Fibroblast of lung (primary cell): ENCODE results near the gene MCFD2. TPM values are rescaled to one million over a fixed set of nuclear protein-coding genes. Genes with fewer than 3 reads are reported as not detected.

Experiments used
- DNase-seq, 2 donors: peaks; one replicate each; pipeline versions ENCODE4 v3.0.0 to v3.0.0-alpha.2; 2010; ENCODE audit warnings: low read depth in 2 of 2
- H2AFZ ChIP-seq: 2 replicates; pipeline ENCODE4 v1.5.1; 2012; ENCODE audit warnings: low read length, control low read depth, inconsistent platforms
- H3K27ac ChIP-seq: 2 replicates; pipeline ENCODE4 v1.5.1; 2011; ENCODE audit warnings: low read length, control low read depth; ENCODE audit not compliant: insufficient read depth
- H3K27me3 ChIP-seq: 2 replicates; pipeline ENCODE4 v1.5.1; 2011; ENCODE audit warnings: mild to moderate bottlenecking, low read length; ENCODE audit not compliant: control insufficient read depth, insufficient read depth
- H3K36me3 ChIP-seq: 2 replicates; pipeline ENCODE4 v1.5.1; 2011; ENCODE audit warnings: low read length; ENCODE audit not compliant: control insufficient read depth, insufficient read depth
- H3K4me1 ChIP-seq: 2 replicates; pipeline ENCODE4 v1.5.1; 2011; ENCODE audit warnings: low read length; ENCODE audit not compliant: control insufficient read depth, insufficient read depth; ENCODE audit errors: extremely low read depth
- H3K4me2 ChIP-seq: 2 replicates; pipeline ENCODE4 v1.5.1; 2011; ENCODE audit warnings: low read length, control low read depth; ENCODE audit not compliant: insufficient read depth; ENCODE audit errors: extremely low read depth
- H3K4me3 ChIP-seq, 4 experiments: fragments of 200-600 bp in 1 of 4; sonication (generic) in 1 of 4; replicated peaks in 1 of 4; 2 replicates each; pipeline ENCODE4 v1.5.1; 2011 to 2016; ENCODE audit warnings: low read length in 4 of 4, low read depth in 3 of 4, mild to moderate bottlenecking in 3 of 4, control low read depth in 2 of 4, inconsistent platforms in 1 of 4, mixed read lengths in 1 of 4; ENCODE audit not compliant: insufficient read depth in 1 of 4; ENCODE audit errors: control extremely low read depth in 1 of 4
- H3K79me2 ChIP-seq: 2 replicates; pipeline ENCODE4 v1.5.1; 2012; ENCODE audit warnings: mild to moderate bottlenecking, low read length, inconsistent platforms; ENCODE audit not compliant: control insufficient read depth, insufficient read depth
- H3K9ac ChIP-seq: 2 replicates; pipeline ENCODE4 v1.5.1; 2011; ENCODE audit warnings: mild to moderate bottlenecking, low read length, control low read depth; ENCODE audit not compliant: insufficient read depth
- H3K9me3 ChIP-seq: 2 replicates; pipeline ENCODE4 v1.5.1; 2012; ENCODE audit warnings: low read depth, low read length; ENCODE audit not compliant: control insufficient read depth, insufficient read depth
- H4K20me1 ChIP-seq: 2 replicates; pipeline ENCODE4 v1.5.1; 2011; ENCODE audit warnings: low read length; ENCODE audit not compliant: control insufficient read depth, insufficient read depth; ENCODE audit errors: extremely low read depth
- CTCF ChIP-seq, 2 donors: IDR thresholded peaks in 1 of 2; conservative IDR thresholded peaks in 1 of 2; 1 replicate in 1 of 2; 2 replicates in 1 of 2; pipeline ENCODE4 v1.5.1; 2011 to 2012; ENCODE audit warnings: low read length in 2 of 2, control low read depth in 1 of 2, inconsistent platforms in 1 of 2, low read depth in 1 of 2, mild to moderate bottlenecking in 1 of 2
- EZH2 ChIP-seq: IDR thresholded peaks from 2 replicates; pipeline ENCODE4 v1.5.1; 2012; ENCODE audit warnings: low read length, control low read depth, mild to moderate bottlenecking; ENCODE audit errors: missing control alignments
- polyA minus RNA-seq: library from RNA; depleted of rRNA, polyadenylated mRNA; stranded (reverse); fragments of >200 nt; gene quantifications from 2 replicates; pipeline ENCODE4 v1.2.3, GENCODE V29; 2011; ENCODE audit warnings: low replicate concordance
- polyA plus RNA-seq, 2 donors: library from polyadenylated mRNA; depleted of rRNA in 1 of 2; stranded (reverse) in 1 of 2; unstranded in 1 of 2; fragments of >200 nt; gene quantifications; 2 replicates each; pipeline ENCODE4 v1.2.1, GENCODE V29; 2011 to 2012; ENCODE audit warnings: missing spikeins in 1 of 2
- total RNA-seq: library from RNA; depleted of rRNA; stranded (reverse); fragments of >200 nt; gene quantifications from 2 replicates; pipeline ENCODE4 v1.2.1, GENCODE V29; 2014

The MCFD2 gene
- total RNA-seq (145 and 151 TPM in 2 replicates), polyA plus RNA-seq (231 and 328 TPM in 2 replicates), polyA minus RNA-seq (80.1 and 106 TPM in 2 replicates)
- 131 and 161 TPM in 2 replicates for polyA plus RNA-seq (2012)

GRCh38 chr2:46915281-46915810 is at the start of gene MCFD2:
Gene MCFD2 (minus strand): TSS chr2:46915806. CDS start chr2:46909171, 6,635 bp downstream.
- no peaks in the 10 kb centered on the region for H4K20me1 ChIP-seq
- no peaks in the 10 kb centered on the region for H3K9me3 ChIP-seq
- H3K4me3 ChIP-seq: peak within 1 kb of the TSS; percentile 82 to 88 (median 84)
- H3K79me2 ChIP-seq: peaks cover 55% of the 10 kb centered on the region
- no peak for TF ChIP-seq EZH2
- no peak for TF ChIP-seq CTCF (conservative IDR thresholded peaks at IDR 0.05 in 1 of 2, IDR thresholded peaks at IDR 0.05 in 1 of 2; ENCODE audit: low read depth in 1 of 2, low read length in 2 of 2)
- DNase-seq: peak in 1 of 2 donors; percentile 23
- H3K9ac ChIP-seq: peak within 1 kb of the TSS; percentile 97
- peaks cover 8% of the 10 kb centered on the region for H3K36me3 ChIP-seq
- H3K27me3 ChIP-seq: no peaks in the 10 kb centered on the region
- peaks cover 13% of the 10 kb centered on the region for H3K4me1 ChIP-seq
- peak within 1 kb of the TSS; percentile 97 for H3K4me2 ChIP-seq
- H2AFZ ChIP-seq: peak within 1 kb of the TSS; percentile 89
- peak within 1 kb of the TSS; percentile 98 for H3K27ac ChIP-seq

- Histone ChIP-seq H3K27me3 (no peaks in the 10 kb centered on the region), H3K27ac (no peak overlapping the region), H3K4me2 (no peak overlapping the region), H3K79me2 (peaks cover 4% of the 10 kb centered on the region), H4K20me1 (no peaks in the 10 kb centered on the region), H3K4me3 (no peak overlapping the region), H3K4me1 (peaks cover 20% of the 10 kb centered on the region), H2AFZ (no peak overlapping the region), H3K36me3 (peaks cover 5% of the 10 kb centered on the region), H3K9ac (no peak overlapping the region), H3K9me3 (no peaks in the 10 kb centered on the region)
- DNase-seq: peak; percentile 8 to 78
- TF ChIP-seq EZH2 (no peak), CTCF (conservative IDR thresholded peaks at IDR 0.05 in 1 of 2, IDR thresholded peaks at IDR 0.05 in 1 of 2; ENCODE audit: low read depth in 1 of 2, low read length in 2 of 2) (no peak)
These were observed 49.4 kb upstream of the MCFD2 start for GRCh38 chr2:46964835-46965560.

DNA sequence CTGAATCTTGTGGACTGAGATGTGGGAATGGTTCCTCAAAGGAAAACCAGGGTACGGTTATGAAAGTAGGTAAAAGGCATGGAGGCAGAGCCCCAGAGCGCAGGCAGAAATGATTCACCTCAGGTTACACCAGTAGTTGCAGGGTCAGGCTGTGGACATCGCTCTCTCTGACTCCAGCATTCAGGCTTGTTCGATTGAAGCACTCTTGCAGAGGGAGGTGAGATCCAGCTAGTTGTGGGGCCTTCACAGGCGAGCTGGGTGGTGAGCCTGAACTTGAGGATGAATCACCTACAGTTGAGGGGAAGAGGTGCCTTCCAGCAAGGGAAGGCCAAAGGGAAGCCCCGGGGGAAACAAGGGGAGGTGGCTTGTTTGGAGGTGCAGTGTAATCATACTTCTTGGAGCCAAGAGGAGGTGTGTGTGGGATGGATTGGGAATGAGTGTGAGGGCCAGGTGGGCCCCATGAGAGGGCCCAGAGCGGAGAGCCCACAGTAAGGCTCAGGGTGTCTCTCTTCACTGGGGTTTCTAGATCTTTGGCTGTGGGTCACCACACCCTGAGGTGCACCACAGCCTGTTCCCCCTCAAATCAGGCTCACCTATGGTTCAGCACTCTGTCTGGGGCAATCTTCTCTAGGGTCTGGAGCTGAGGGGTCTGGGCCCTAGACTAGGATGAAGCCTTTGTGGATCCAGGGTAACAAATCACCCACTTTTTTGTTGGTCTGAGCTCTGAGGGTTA is 48.5 kb upstream of the MCFD2 start:
- Histone ChIP-seq H3K4me1 (peaks cover 18% of the 10 kb centered on the region), H3K27me3 (no peaks in the 10 kb centered on the region), H3K36me3 (peaks cover 8% of the 10 kb centered on the region), H3K9ac (no peak overlapping the region), H3K79me2 (peaks cover 2% of the 10 kb centered on the region), H3K9me3 (no peaks in the 10 kb centered on the region), H3K27ac (no peak overlapping the region), H2AFZ (no peak overlapping the region), H4K20me1 (no peaks in the 10 kb centered on the region), H3K4me2 (no peak overlapping the region), H3K4me3 (no peak overlapping the region)
- TF ChIP-seq EZH2 (no peak), CTCF (conservative IDR thresholded peaks at IDR 0.05 in 1 of 2, IDR thresholded peaks at IDR 0.05 in 1 of 2; ENCODE audit: low read depth in 1 of 2, low read length in 2 of 2) (no peak)
- DNase-seq: peak; percentile 25 to 69
